GM23248 (cell line): ENCODE measurements around the gene SF3B2.

Source experiments
- EZH2 ChIP-seq: fragments of 200-600 bp; sonication (generic); IDR thresholded peaks from 2 replicates; pipeline ENCODE4 v1.6.1; 2018; ENCODE audit warnings: antibody characterized with exemption, mild to moderate bottlenecking; ENCODE audit not compliant: insufficient read depth, poor library complexity, severe bottlenecking
- EZH2phosphoT487 ChIP-seq: fragments of 200-600 bp; sonication (generic); IDR thresholded peaks from 2 replicates; pipeline ENCODE4 v1.6.1; 2018; ENCODE audit warnings: antibody characterized with exemption, moderate library complexity, mild to moderate bottlenecking, low read depth; ENCODE audit not compliant: insufficient read depth

- no peak for TF ChIP-seq EZH2
- TF ChIP-seq EZH2phosphoT487 = no peak
Observed at GRCh38 chr11:66072081-66072480, 19.9 kb downstream of the SF3B2 start.
